ENCODE data around the gene DDHD1. TPM values are rescaled to one million over a fixed set of nuclear protein-coding genes. Genes with fewer than 3 reads are reported as not detected.

Gene DDHD1
- total RNA-seq, 2 donors from 2014 or later, result 6.5 to 23.6 TPM

DNA sequence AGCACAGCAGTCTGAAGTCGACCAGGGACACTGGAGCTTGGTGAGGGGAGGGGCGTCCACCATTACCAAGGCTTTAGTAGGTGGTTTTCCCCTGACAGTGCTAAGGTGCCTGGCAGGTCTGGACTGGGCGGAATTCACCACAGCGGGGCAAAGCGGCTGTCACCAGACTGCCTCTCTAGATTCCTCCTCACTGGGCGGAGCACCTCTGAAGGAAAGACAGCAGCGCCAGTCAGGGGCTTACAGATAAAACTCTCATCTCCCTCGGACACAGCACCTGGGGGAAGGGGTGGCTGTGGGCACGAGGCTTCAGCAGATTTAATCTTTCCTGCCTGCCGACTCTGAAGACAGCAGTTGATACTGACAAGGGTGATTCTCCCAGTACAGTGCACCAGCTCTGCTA lies 39.1 kb downstream of the DDHD1 start:
- DNase-seq (ENCODE audit: low spot score), result no peak
- Histone ChIP-seq H3K4me3 (no peak overlapping the region), H3K4me1 (replicated peaks) (no peaks in the 10 kb centered on the region), H3K9me3 (no peaks in the 10 kb centered on the region), H3K27me3 (replicated peaks; ENCODE audit: insufficient read depth) (no peaks in the 10 kb centered on the region), H3K36me3 (no peaks in the 10 kb centered on the region), H3K27ac (no peak overlapping the region)
- TF ChIP-seq, protein P1, sequence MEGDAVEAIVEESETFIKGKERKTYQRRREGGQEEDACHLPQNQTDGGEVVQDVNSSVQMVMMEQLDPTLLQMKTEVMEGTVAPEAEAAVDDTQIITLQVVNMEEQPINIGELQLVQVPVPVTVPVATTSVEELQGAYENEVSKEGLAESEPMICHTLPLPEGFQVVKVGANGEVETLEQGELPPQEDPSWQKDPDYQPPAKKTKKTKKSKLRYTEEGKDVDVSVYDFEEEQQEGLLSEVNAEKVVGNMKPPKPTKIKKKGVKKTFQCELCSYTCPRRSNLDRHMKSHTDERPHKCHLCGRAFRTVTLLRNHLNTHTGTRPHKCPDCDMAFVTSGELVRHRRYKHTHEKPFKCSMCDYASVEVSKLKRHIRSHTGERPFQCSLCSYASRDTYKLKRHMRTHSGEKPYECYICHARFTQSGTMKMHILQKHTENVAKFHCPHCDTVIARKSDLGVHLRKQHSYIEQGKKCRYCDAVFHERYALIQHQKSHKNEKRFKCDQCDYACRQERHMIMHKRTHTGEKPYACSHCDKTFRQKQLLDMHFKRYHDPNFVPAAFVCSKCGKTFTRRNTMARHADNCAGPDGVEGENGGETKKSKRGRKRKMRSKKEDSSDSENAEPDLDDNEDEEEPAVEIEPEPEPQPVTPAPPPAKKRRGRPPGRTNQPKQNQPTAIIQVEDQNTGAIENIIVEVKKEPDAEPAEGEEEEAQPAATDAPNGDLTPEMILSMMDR (IDR thresholded peaks at IDR 0.05), result no peak
- TF ChIP-seq POLR2A (IDR thresholded peaks at IDR 0.05) (no peak), POLR2AphosphoS5 (IDR thresholded peaks at IDR 0.05) (no peak)
- 90% methylated on average over 10 of the region's 10 CpGs for WGBS
- intact Hi-C loops (cut with DNase I), result no loop called here

DNA sequence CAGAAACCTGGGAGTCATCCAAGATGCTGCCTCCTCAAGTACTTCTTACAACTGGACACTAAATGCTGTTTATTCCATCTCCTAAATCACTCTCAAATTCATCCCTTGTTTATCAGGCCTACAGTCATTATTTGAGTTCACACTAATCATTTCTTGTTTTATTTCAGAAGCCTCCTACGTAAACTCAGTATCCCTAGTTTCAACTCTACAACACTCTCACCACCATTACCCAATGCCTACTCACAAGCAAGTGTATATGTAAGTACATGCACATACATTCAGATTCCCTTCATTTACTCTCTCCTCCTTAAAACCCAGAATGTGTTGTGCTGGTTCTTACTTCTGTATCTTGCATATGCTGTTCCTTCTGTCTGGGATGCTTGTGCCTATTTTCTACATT lies 43.0 kb downstream of the DDHD1 start:
- Histone ChIP-seq H3K36me3 (no peaks in the 10 kb centered on the region), H3K4me1 (replicated peaks) (no peaks in the 10 kb centered on the region), H3K27me3 (replicated peaks; ENCODE audit: insufficient read depth) (no peaks in the 10 kb centered on the region), H3K27ac (no peak overlapping the region), H3K9me3 (no peaks in the 10 kb centered on the region), H3K4me3 (no peak overlapping the region)
- DNase-seq (ENCODE audit: low spot score), result no peak
- 93% methylated on average over 1 of the region's 1 CpG for WGBS
- intact Hi-C loops (cut with DNase I), result no loop called here
- TF ChIP-seq, protein P1 (IDR thresholded peaks at IDR 0.05), result no peak
- TF ChIP-seq POLR2AphosphoS5 (IDR thresholded peaks at IDR 0.05) (no peak), POLR2A (IDR thresholded peaks at IDR 0.05) (no peak)

DNA sequence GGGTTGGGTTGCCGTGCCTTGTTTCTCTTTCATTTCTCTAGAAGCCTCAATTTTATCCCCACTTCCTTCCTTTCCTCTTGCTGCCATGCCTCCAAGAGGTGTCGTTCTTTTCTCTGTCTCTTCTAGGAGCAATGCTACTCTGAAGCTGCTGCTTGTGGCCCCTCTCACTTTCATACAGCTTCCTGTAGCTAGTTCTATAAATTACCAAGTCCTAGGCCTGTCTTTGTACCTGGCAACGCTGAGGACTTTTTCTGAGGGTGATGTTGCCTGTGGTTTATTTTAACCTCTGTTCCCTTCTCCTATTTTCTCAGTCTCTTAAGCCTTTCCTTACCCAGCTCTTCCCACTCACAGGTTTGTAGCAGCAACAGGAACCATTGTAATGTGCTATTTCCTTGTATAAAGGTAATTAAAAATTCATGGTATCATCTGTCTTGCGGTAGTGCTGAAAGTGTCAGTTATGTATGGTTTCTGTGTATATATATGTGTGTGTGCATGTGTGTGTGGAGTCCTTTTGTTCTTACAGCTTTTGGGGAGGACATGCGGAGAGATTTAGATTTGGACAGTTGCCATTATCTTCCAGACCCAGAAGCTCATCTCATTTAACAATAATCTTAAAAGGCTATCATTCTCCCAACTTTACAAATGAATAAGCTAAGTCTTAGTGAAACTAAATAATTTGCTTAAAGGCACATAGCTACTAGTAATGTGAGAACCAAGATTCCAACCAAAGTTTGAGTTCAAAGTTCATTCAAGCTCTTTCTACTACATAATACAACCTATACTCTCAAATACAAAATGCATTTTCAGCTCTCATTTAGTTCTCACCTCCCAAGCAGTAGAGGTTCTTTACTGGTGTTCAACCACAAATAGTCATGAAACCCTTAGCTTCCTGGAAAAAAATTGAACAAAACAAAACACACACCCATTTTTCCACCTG lies 43.8 kb downstream of the DDHD1 start:
- 76% methylated on average over 5 of the region's 5 CpGs for WGBS

DNA sequence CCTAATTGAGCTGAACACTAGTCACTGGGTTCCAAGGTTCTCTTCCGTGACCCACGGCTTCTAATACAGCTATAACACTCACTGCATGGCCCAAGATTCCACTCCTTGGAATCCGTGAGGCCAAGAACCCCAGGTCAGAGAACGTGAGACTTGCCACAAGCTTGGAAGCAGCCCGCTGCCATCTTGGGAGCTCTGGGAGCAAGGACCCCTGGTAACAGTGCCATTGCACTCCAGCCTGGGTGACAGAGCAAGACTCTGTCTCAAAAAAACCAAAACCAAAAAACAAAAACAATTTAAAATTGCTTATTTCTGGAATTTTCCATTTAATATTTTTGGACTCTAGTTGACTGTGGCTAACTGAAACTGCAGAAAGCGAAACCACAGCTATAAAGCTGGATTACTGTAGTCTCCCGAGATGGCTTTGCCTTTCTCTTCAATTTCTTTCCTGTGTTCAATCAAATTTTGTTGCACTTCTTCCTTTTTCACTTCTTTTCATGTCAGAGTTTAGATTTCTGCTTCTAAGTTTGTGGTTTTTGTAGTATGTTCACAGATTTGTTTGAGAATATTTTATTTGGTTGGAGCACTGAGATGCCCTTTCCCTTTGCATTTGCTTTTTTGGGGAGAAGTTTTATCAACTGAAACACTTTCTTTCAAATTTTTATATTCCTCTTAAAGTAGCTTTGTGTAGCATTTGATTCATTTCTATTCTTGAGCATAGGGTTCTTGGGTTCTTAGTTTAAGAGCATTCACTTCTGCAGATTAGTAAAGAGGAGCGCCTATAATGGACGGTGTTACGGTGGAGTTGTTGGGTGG lies 44.6 kb downstream of the DDHD1 start:
- no peak overlapping the region for H3K4me3 ChIP-seq
- H3K9me3 ChIP-seq, result no peaks in the 10 kb centered on the region
- WGBS, result 90% methylated on average over 10 of the region's 10 CpGs
- no peak for DNase-seq (ENCODE audit: low spot score)
- intact Hi-C loops (cut with DNase I), result no loop called here
- H3K27ac ChIP-seq, result no peak overlapping the region
- H3K36me3 ChIP-seq, result no peaks in the 10 kb centered on the region
- H3K4me1 ChIP-seq (replicated peaks), result no peaks in the 10 kb centered on the region
- no peaks in the 10 kb centered on the region for H3K27me3 ChIP-seq (replicated peaks; ENCODE audit: insufficient read depth)
- TF ChIP-seq POLR2AphosphoS5 (IDR thresholded peaks at IDR 0.05), result no peak
- TF ChIP-seq, protein P1 (IDR thresholded peaks at IDR 0.05), result no peak
- no peak for TF ChIP-seq POLR2A (IDR thresholded peaks at IDR 0.05)

More for the DNA sequence above, 43.8 kb downstream of the DDHD1 start:
- no peaks in the 10 kb centered on the region for H3K4me1 ChIP-seq (replicated peaks)
- intact Hi-C loops (cut with DNase I), result no loop called here
- H3K9me3 ChIP-seq, result no peaks in the 10 kb centered on the region
- no peak overlapping the region for H3K4me3 ChIP-seq
- no peaks in the 10 kb centered on the region for H3K36me3 ChIP-seq
- no peak overlapping the region for H3K27ac ChIP-seq
- TF ChIP-seq POLR2A (IDR thresholded peaks at IDR 0.05) (no peak), POLR2AphosphoS5 (IDR thresholded peaks at IDR 0.05) (no peak)
- TF ChIP-seq, protein P1 (IDR thresholded peaks at IDR 0.05), result no peak
- no peaks in the 10 kb centered on the region for H3K27me3 ChIP-seq (replicated peaks; ENCODE audit: insufficient read depth)
- no peak for DNase-seq (ENCODE audit: low spot score)

All from prostate gland (tissue), 2 donors.